H9 (cell line): Measurements from ENCODE around the gene PRSS1. TPM values are rescaled to one million over a fixed set of nuclear protein-coding genes. Genes with fewer than 3 reads are reported as not detected.

Experiments used
- DNase-seq: peaks from one replicate; pipeline ENCODE4 v3.0.0-alpha.2; 2017
- H2AFZ ChIP-seq: one replicate; pipeline ENCODE4 v1.6.1; 2013; ENCODE audit warnings: mild to moderate bottlenecking, low read length, control low read depth, moderate library complexity
- H2AK5ac ChIP-seq: 2 replicates; pipeline ENCODE4 v1.6.1; 2013; ENCODE audit warnings: low read length, control low read depth, mixed read lengths; ENCODE audit not compliant: insufficient read length
- H2BK120ac ChIP-seq: one replicate; pipeline ENCODE4 v1.6.1; 2013; ENCODE audit warnings: low read depth, mild to moderate bottlenecking, low read length, control low read depth, inconsistent platforms; ENCODE audit not compliant: poor library complexity, severe bottlenecking
- H2BK12ac ChIP-seq: 2 replicates; pipeline ENCODE4 v1.6.1; 2013; ENCODE audit warnings: low read length, control low read depth, mixed read lengths, low read depth; ENCODE audit not compliant: insufficient read length
- H2BK15ac ChIP-seq: 2 replicates; pipeline ENCODE4 v1.6.1; 2013; ENCODE audit warnings: low read depth, low read length, control low read depth
- H2BK20ac ChIP-seq: one replicate; pipeline ENCODE4 v1.6.1; 2013; ENCODE audit warnings: low read depth, mild to moderate bottlenecking, low read length, control low read depth, inconsistent platforms; ENCODE audit not compliant: poor library complexity, severe bottlenecking
- H2BK5ac ChIP-seq: 2 replicates; pipeline ENCODE4 v1.6.1; 2013; ENCODE audit warnings: low read length, control low read depth, mixed read lengths; ENCODE audit not compliant: insufficient read length
- H3K14ac ChIP-seq: 2 replicates; pipeline ENCODE4 v1.6.1; 2013; ENCODE audit warnings: low read length, control low read depth; ENCODE audit not compliant: insufficient read depth
- H3K18ac ChIP-seq: 2 replicates; pipeline ENCODE4 v1.6.1; 2013; ENCODE audit warnings: low read depth, mild to moderate bottlenecking, mixed read lengths, low read length, control low read depth; ENCODE audit not compliant: insufficient read length
- H3K23ac ChIP-seq: 2 replicates; pipeline ENCODE4 v1.6.1; 2013; ENCODE audit warnings: low read length, control low read depth, mixed read lengths, low read depth; ENCODE audit not compliant: insufficient read length
- H3K23me2 ChIP-seq: 2 replicates; pipeline ENCODE4 v1.6.1; 2013; ENCODE audit warnings: low read depth, mild to moderate bottlenecking, mixed read lengths, low read length, control low read depth; ENCODE audit not compliant: insufficient read length, poor library complexity, severe bottlenecking
- H3K27ac ChIP-seq: 2 replicates; pipeline ENCODE4 v1.5.1; 2013; ENCODE audit warnings: low read length, control low read depth, mixed read lengths, low read depth; ENCODE audit not compliant: insufficient read length
- H3K27me3 ChIP-seq: 2 replicates; pipeline ENCODE4 v1.6.1; 2013; ENCODE audit warnings: low read length, control low read depth, inconsistent platforms; ENCODE audit not compliant: insufficient read depth
- H3K4ac ChIP-seq: 2 replicates; pipeline ENCODE4 v1.6.1; 2013; ENCODE audit warnings: low read depth, mild to moderate bottlenecking, control low read depth, inconsistent platforms, low read length, moderate library complexity
- H3K4me1 ChIP-seq: 2 replicates; pipeline ENCODE4 v1.6.1; 2013; ENCODE audit warnings: low read length, control low read depth, inconsistent platforms; ENCODE audit not compliant: insufficient read depth
- H3K4me2 ChIP-seq: 2 replicates; pipeline ENCODE4 v1.6.1; 2013; ENCODE audit warnings: low read length, control low read depth, mixed read lengths; ENCODE audit not compliant: insufficient read length, insufficient read depth
- H3K56ac ChIP-seq: 2 replicates; pipeline ENCODE4 v1.6.1; 2013; ENCODE audit warnings: low read depth, mild to moderate bottlenecking, mixed read lengths, low read length, control low read depth; ENCODE audit not compliant: insufficient read length
- H3K79me1 ChIP-seq: 2 replicates; pipeline ENCODE4 v1.6.1; 2013; ENCODE audit warnings: low read depth, mild to moderate bottlenecking, moderate library complexity, low read length, control low read depth, inconsistent platforms; ENCODE audit not compliant: insufficient read depth, poor library complexity, severe bottlenecking
- H3K79me2 ChIP-seq: 2 replicates; pipeline ENCODE4 v1.6.1; 2013; ENCODE audit warnings: low read length, control low read depth, inconsistent platforms; ENCODE audit not compliant: insufficient read depth
- H3K9ac ChIP-seq: 2 replicates; pipeline ENCODE4 v1.6.1; 2013; ENCODE audit warnings: low read length, control low read depth, mixed read lengths; ENCODE audit not compliant: insufficient read length; ENCODE audit errors: extremely low read depth
- H3K9me3 ChIP-seq: one replicate; pipeline ENCODE4 v1.6.1; 2013; ENCODE audit warnings: low read depth, low read length, inconsistent platforms; ENCODE audit not compliant: control insufficient read depth
- H3T11ph ChIP-seq: one replicate; pipeline ENCODE4 v1.6.1; 2013; ENCODE audit warnings: mild to moderate bottlenecking, low read length, control low read depth, inconsistent platforms
- H4K20me1 ChIP-seq: one replicate; pipeline ENCODE4 v1.6.1; 2013; ENCODE audit not compliant: control insufficient read depth, insufficient read length, insufficient read depth
- H4K5ac ChIP-seq: 2 replicates; pipeline ENCODE4 v1.6.1; 2013; ENCODE audit warnings: low read depth, mild to moderate bottlenecking, mixed read lengths, low read length, control low read depth; ENCODE audit not compliant: insufficient read length
- H4K8ac ChIP-seq: replicated peaks from 2 replicates; pipeline ENCODE4 v1.6.1; 2013; ENCODE audit warnings: low read length, control low read depth, mixed read lengths, low read depth; ENCODE audit not compliant: insufficient read length
- H4K91ac ChIP-seq: 2 replicates; pipeline ENCODE4 v1.6.1; 2013; ENCODE audit warnings: low read depth, mild to moderate bottlenecking, moderate library complexity, mixed read lengths, low read length, control low read depth; ENCODE audit not compliant: insufficient read length
- H3K27ac Mint-ChIP-seq, 3 experiments: 2 replicates in 2 of 3; 3 replicates in 1 of 3; pipeline ENCODE4 v1.8.0; 2020 to 2021; ENCODE audit warnings: mixed read lengths in 3 of 3, mild to moderate bottlenecking in 1 of 3, moderate library complexity in 1 of 3
- H3K27me3 Mint-ChIP-seq: 2 replicates; pipeline ENCODE4 v1.8.0; 2021; ENCODE audit warnings: low read depth, mild to moderate bottlenecking, moderate library complexity, mixed read lengths
- H3K36me3 Mint-ChIP-seq, 3 experiments: 2 replicates in 2 of 3; 3 replicates in 1 of 3; pipeline ENCODE4 v1.8.0; 2020 to 2021; ENCODE audit warnings: low read depth in 3 of 3, mixed read lengths in 3 of 3; ENCODE audit not compliant: insufficient read depth in 1 of 3
- H3K4me1 Mint-ChIP-seq, 2 experiments: 2 replicates each; pipeline ENCODE4 v1.8.0; 2020; ENCODE audit warnings: mixed read lengths in 2 of 2
- H3K4me3 Mint-ChIP-seq, 2 experiments: 2 replicates in 1 of 2; 3 replicates in 1 of 2; pipeline ENCODE4 v1.8.0; 2020 to 2021; ENCODE audit warnings: mild to moderate bottlenecking in 2 of 2, mixed read lengths in 2 of 2, moderate library complexity in 1 of 2
- H3K9me3 Mint-ChIP-seq, 2 experiments: 2 replicates in 1 of 2; 3 replicates in 1 of 2; pipeline ENCODE4 v1.8.0; 2020; ENCODE audit warnings: mild to moderate bottlenecking in 2 of 2, mixed read lengths in 2 of 2, moderate library complexity in 1 of 2
- WGBS: extraction: QIAGEN DNeasy Blood & Tissue Kit; methylation state at CpG from one replicate; pipeline ENCODE4 v1.1.7; 2013; ENCODE audit warnings: missing lambda C conversion rate, low lambda C conversion rate, mixed read lengths; ENCODE audit not compliant: insufficient read length; ENCODE audit errors: extremely low coverage; 5-methylcytosine and 5-hydroxymethylcytosine counted together
- total RNA-seq: library from RNA; stranded (reverse); gene quantifications from 2 replicates; pipeline ENCODE4 v1.2.1, GENCODE V29; 2021
- TF ChIP-seq, protein P1 (sequence below): fragments of 200-600 bp; sonication (generic); conservative IDR thresholded peaks from 3 replicates; pipeline ENCODE4 v1.8.0; 2021; ENCODE audit warnings: antibody characterized with exemption, mild to moderate bottlenecking

Gene PRSS1
- total RNA-seq, 1 experiment from 2014 or later: not detected

DNA sequence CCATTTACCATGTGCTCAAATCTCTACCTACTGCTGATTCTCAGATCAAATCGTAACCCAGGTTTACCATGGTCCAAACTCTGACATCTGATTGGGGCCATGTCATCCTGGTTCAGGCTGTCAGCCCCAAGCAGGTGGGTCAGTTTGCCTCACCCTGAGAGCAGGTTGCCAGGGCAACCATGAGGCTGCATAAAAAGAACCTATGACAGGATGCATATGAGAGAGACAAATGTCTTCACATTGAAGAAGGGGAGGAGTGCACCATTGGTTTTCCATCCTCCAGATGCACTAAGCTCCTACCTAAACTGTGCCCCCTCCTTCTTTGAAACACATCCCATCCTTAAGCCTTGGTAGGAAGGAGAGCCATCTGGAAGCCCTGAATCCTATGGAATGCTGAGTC, 10.2 kb downstream of the PRSS1 start:
- H2BK120ac ChIP-seq: no peak overlapping the region
- H3K27me3 ChIP-seq: no peaks in the 10 kb centered on the region; the same call in 1 of the 2 replicates
- no peak overlapping the region for H3K18ac ChIP-seq
- no peaks in the 10 kb centered on the region for H4K20me1 ChIP-seq
- H3K27ac ChIP-seq: no peak overlapping the region
- Mint-ChIP-seq H3K4me3 (no peak overlapping the region), H3K27ac (no peak overlapping the region), H3K9me3 (no peaks in the 10 kb centered on the region), H3K27me3 (peaks cover 7% of the 10 kb centered on the region), H3K36me3 (no peaks in the 10 kb centered on the region), H3K4me1 (peaks cover 3 to 8% of the 10 kb centered on the region in 2 experiments; a peak in 3 of 4 replicates)
- no peaks in the 10 kb centered on the region for H3K23me2 ChIP-seq
- H4K5ac ChIP-seq: no peak overlapping the region
- no peak for DNase-seq
- no peaks in the 10 kb centered on the region for H3K79me1 ChIP-seq
- WGBS: no CpG with 5 or more reads among the region's 1 CpG
- no peak overlapping the region for H3T11ph ChIP-seq
- no peak overlapping the region for H3K4me2 ChIP-seq
- H3K14ac ChIP-seq: no peak overlapping the region
- no peak overlapping the region for H4K91ac ChIP-seq
- H2BK5ac ChIP-seq: no peak overlapping the region
- H3K4me1 ChIP-seq: no peaks in the 10 kb centered on the region
- no peaks in the 10 kb centered on the region for H3K9me3 ChIP-seq
- H3K23ac ChIP-seq: no peak overlapping the region
- TF ChIP-seq, protein P1, sequence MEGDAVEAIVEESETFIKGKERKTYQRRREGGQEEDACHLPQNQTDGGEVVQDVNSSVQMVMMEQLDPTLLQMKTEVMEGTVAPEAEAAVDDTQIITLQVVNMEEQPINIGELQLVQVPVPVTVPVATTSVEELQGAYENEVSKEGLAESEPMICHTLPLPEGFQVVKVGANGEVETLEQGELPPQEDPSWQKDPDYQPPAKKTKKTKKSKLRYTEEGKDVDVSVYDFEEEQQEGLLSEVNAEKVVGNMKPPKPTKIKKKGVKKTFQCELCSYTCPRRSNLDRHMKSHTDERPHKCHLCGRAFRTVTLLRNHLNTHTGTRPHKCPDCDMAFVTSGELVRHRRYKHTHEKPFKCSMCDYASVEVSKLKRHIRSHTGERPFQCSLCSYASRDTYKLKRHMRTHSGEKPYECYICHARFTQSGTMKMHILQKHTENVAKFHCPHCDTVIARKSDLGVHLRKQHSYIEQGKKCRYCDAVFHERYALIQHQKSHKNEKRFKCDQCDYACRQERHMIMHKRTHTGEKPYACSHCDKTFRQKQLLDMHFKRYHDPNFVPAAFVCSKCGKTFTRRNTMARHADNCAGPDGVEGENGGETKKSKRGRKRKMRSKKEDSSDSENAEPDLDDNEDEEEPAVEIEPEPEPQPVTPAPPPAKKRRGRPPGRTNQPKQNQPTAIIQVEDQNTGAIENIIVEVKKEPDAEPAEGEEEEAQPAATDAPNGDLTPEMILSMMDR: no peak
- H2AK5ac ChIP-seq: no peak overlapping the region
- no peak overlapping the region for H4K8ac ChIP-seq
- no peaks in the 10 kb centered on the region for H3K79me2 ChIP-seq
- H2BK20ac ChIP-seq: no peak overlapping the region
- H3K56ac ChIP-seq: no peak overlapping the region
- H2AFZ ChIP-seq: no peak overlapping the region
- H2BK12ac ChIP-seq: no peak overlapping the region
- H3K4ac ChIP-seq: no peak overlapping the region
- H3K9ac ChIP-seq: no peak overlapping the region
- H2BK15ac ChIP-seq: no peak overlapping the region
